Fibroblast of lung (primary cell): ENCODE results near the gene PRR35.

ENCODE experiments used
- EZH2 ChIP-seq: IDR thresholded peaks from 2 replicates; pipeline ENCODE4 v1.5.1; 2012; ENCODE audit warnings: low read length, control low read depth, mild to moderate bottlenecking; ENCODE audit errors: missing control alignments
- TF ChIP-seq, protein P1 (sequence below), 2 donors: IDR thresholded peaks in 1 of 2; conservative IDR thresholded peaks in 1 of 2; 1 replicate in 1 of 2; 2 replicates in 1 of 2; pipeline ENCODE4 v1.5.1; 2011 to 2012; ENCODE audit warnings: low read length in 2 of 2, control low read depth in 1 of 2, inconsistent platforms in 1 of 2, low read depth in 1 of 2, mild to moderate bottlenecking in 1 of 2

DNA sequence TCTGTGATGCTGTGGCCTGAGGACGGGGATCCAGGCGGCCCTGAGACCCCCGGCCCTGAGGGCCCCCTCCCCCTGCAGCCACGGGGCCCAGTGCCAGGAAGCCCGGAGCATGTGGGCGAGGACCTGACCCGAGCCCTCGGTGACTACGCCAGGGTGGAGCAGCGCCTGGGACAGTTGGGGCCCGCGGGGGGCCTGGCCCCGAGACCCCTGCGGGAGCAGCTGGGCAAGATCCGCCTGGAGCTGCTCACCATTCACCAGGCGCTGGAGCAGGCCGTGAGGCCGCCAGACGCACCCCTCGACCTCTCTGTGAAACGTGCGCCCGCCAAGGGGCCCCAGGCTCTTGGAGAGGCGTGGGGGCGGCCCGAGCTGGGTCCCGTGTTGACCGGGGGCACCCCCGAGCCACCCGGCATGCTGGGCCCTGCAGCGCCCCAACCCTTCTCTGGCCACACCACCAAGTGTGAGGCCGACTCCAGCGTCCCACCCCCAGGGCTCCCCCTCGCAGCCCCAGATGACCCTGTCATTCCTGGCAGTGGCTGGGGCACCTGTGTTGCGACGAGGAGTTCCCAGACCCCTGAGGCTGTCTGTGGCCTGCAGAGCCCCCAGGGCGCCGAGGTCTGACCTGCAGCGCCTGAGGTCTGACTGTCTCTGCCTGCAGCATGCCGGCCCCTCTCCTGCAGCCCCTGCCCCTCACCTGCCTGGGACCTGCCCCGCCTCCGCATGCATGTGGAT lies 4.7 kb downstream of the PRR35 start:
- no peak for TF ChIP-seq EZH2
- TF ChIP-seq, protein P1, sequence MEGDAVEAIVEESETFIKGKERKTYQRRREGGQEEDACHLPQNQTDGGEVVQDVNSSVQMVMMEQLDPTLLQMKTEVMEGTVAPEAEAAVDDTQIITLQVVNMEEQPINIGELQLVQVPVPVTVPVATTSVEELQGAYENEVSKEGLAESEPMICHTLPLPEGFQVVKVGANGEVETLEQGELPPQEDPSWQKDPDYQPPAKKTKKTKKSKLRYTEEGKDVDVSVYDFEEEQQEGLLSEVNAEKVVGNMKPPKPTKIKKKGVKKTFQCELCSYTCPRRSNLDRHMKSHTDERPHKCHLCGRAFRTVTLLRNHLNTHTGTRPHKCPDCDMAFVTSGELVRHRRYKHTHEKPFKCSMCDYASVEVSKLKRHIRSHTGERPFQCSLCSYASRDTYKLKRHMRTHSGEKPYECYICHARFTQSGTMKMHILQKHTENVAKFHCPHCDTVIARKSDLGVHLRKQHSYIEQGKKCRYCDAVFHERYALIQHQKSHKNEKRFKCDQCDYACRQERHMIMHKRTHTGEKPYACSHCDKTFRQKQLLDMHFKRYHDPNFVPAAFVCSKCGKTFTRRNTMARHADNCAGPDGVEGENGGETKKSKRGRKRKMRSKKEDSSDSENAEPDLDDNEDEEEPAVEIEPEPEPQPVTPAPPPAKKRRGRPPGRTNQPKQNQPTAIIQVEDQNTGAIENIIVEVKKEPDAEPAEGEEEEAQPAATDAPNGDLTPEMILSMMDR (conservative IDR thresholded peaks at IDR 0.05 in 1 of 2, IDR thresholded peaks at IDR 0.05 in 1 of 2; ENCODE audit: low read depth in 1 of 2, low read length in 2 of 2): no peak
